Gastrocnemius medialis (tissue), 4 donors: Measurements from ENCODE around the gene SIL1. TPM values are rescaled to one million over a fixed set of nuclear protein-coding genes. Genes with fewer than 3 reads are reported as not detected.

Experiments
- ATAC-seq, 2 donors: fragments of 150-250 bp; one replicate each; pipeline ENCODE4 v1.9.1; 2016
- DNase-seq, 2 donors: peaks; one replicate each; pipeline ENCODE4 v3.0.0-alpha.2; 2019
- H3K27ac ChIP-seq, 4 donors: fragments of 200-600 bp; sonication (generic); 1 replicate in 1 of 4; 2 replicates in 3 of 4; pipeline ENCODE4 v1.5.1; 2016 to 2018; ENCODE audit warnings: mild to moderate bottlenecking in 2 of 4, moderate library complexity in 1 of 4
- H3K27me3 ChIP-seq, 3 donors: fragments of 200-600 bp; sonication (generic) in 2 of 3; 1 replicate in 1 of 3; 2 replicates in 2 of 3; pipeline versions ENCODE4 v1.5.1 to v1.6.0; 2016 to 2019; ENCODE audit warnings: mild to moderate bottlenecking in 1 of 3, moderate library complexity in 1 of 3
- H3K36me3 ChIP-seq, 2 donors: fragments of 200-600 bp; sonication (generic) in 1 of 2; one replicate each; pipeline ENCODE4 v1.5.1; 2017 to 2018
- H3K4me1 ChIP-seq, 2 donors: fragments of 200-600 bp; sonication (generic) in 1 of 2; one replicate each; pipeline ENCODE4 v1.5.1; 2016 to 2017; ENCODE audit warnings: mild to moderate bottlenecking in 2 of 2
- H3K4me3 ChIP-seq, 4 donors: fragments of 200-600 bp; sonication (generic) in 3 of 4; 1 replicate in 1 of 4; 2 replicates in 3 of 4; pipeline ENCODE4 v1.5.1; 2016 to 2019; ENCODE audit warnings: mild to moderate bottlenecking in 2 of 4
- H3K9me3 ChIP-seq, 3 donors: fragments of 200-600 bp; sonication (generic) in 2 of 3; 1 replicate in 1 of 3; 2 replicates in 2 of 3; pipeline ENCODE4 v1.5.1; 2016 to 2019
- POLR2A ChIP-seq, 2 donors: fragments of 450-650 bp; IDR thresholded peaks; one replicate each; pipeline ENCODE4 v1.6.1; 2017; ENCODE audit warnings: antibody characterized with exemption in 2 of 2, mild to moderate bottlenecking in 2 of 2, moderate library complexity in 2 of 2
- in situ Hi-C, 4 donors: fragments of 200-750 bp; cut with MboI; loops; one replicate each; pipeline versions ENCODE4 v1.15.0 to v1.8.0; 2017; ENCODE audit warnings: low sequenced_read_pairs in 4 of 4
- intact Hi-C: fragments of 100-400 bp; cut with DNase I; formaldehyde crosslinking; loops from one replicate; pipeline ENCODE4 v1.15.1; 2023; ENCODE audit warnings: low total_unique reads
- total RNA-seq, 4 donors: library from RNA; depleted of rRNA; stranded (reverse); fragments of >200 nt; gene quantifications; one replicate each; pipeline versions ENCODE4 v1.1.0 to v1.2.3, GENCODE V29; 2016
- TF ChIP-seq, protein P1 (sequence below), 5 experiments: fragments of 450-650 bp in 3 of 5; fragments of 200-600 bp in 2 of 5; sonication (generic) in 2 of 5; IDR thresholded peaks in 4 of 5; conservative IDR thresholded peaks in 1 of 5; 1 replicate in 4 of 5; 2 replicates in 1 of 5; pipeline ENCODE4 v1.5.1; 2016 to 2019; ENCODE audit warnings: antibody characterized with exemption in 5 of 5, mild to moderate bottlenecking in 3 of 5, moderate library complexity in 3 of 5

Gene SIL1
- total RNA-seq, 4 donors from 2014 or later, result 36.6 to 52.6 (median 48.2) TPM

DNA sequence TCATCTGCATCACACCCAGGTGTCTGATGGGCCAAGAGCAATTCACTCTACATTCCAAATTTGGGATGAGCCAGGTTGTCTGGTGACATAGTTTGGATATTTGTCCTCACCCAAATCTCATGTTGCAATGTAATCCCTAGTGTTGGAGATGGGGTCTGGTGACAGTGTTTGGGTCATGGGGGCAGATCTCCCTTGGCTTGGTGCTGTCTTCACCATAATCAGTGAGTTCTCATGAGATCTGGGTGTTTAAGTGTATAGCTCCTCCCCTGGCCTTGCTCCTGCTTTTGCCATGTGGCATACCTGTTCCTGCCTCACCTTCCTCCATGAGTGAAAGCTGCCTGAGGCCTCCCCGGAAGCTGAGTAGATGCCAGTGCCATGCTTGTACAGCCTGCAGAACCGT lies 7.4 kb upstream of the SIL1 start:
- H3K36me3 ChIP-seq, result no peaks in the 10 kb centered on the region
- no peak for ATAC-seq
- intact Hi-C loops (no loop called here), in situ Hi-C loops (no loop called here)
- H3K4me1 ChIP-seq, result no peaks in the 10 kb centered on the region
- no peak for DNase-seq
- no peaks in the 10 kb centered on the region for H3K27me3 ChIP-seq
- H3K27ac ChIP-seq, result no peak overlapping the region
- H3K4me3 ChIP-seq, result no peak overlapping the region
- no peak for TF ChIP-seq POLR2A (IDR thresholded peaks at IDR 0.05)
- TF ChIP-seq, protein P1, sequence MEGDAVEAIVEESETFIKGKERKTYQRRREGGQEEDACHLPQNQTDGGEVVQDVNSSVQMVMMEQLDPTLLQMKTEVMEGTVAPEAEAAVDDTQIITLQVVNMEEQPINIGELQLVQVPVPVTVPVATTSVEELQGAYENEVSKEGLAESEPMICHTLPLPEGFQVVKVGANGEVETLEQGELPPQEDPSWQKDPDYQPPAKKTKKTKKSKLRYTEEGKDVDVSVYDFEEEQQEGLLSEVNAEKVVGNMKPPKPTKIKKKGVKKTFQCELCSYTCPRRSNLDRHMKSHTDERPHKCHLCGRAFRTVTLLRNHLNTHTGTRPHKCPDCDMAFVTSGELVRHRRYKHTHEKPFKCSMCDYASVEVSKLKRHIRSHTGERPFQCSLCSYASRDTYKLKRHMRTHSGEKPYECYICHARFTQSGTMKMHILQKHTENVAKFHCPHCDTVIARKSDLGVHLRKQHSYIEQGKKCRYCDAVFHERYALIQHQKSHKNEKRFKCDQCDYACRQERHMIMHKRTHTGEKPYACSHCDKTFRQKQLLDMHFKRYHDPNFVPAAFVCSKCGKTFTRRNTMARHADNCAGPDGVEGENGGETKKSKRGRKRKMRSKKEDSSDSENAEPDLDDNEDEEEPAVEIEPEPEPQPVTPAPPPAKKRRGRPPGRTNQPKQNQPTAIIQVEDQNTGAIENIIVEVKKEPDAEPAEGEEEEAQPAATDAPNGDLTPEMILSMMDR (IDR thresholded peaks at IDR 0.05 in 4 of 5, conservative IDR thresholded peaks at IDR 0.05 in 1 of 5), result no peak
- H3K9me3 ChIP-seq, result no peaks in the 10 kb centered on the region

DNA sequence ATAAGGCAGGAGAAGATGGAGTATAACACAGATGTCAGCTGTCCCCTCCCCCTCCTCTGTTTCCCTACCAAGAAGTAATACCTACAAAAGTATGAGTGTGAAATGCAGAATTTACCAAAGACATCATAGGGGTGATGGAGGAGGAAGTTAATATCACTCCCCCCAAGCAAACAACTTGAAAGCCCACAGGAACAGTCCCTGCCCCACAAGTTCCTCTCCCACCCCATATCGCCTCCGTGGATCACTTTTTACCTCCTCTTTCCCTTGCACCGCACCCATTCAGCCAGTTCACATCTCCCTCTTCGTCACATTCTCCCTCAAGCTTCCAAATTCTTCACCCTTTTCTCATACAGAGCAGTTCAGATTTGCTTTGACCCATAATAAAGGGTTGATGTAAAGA lies 7.0 kb upstream of the SIL1 start:
- Histone ChIP-seq H3K4me1 (peaks cover 0 to under 1% of the 10 kb centered on the region in 2 donors), H3K36me3 (no peaks in the 10 kb centered on the region), H3K27ac (no peak overlapping the region), H3K4me3 (no peak overlapping the region), H3K27me3 (no peaks in the 10 kb centered on the region), H3K9me3 (no peaks in the 10 kb centered on the region)
- intact Hi-C loops (no loop called here), in situ Hi-C loops (no loop called here)
- no peak for ATAC-seq
- no peak for TF ChIP-seq POLR2A (IDR thresholded peaks at IDR 0.05)
- TF ChIP-seq, protein P1 (IDR thresholded peaks at IDR 0.05 in 4 of 5, conservative IDR thresholded peaks at IDR 0.05 in 1 of 5), result no peak
- DNase-seq, result no peak

DNA sequence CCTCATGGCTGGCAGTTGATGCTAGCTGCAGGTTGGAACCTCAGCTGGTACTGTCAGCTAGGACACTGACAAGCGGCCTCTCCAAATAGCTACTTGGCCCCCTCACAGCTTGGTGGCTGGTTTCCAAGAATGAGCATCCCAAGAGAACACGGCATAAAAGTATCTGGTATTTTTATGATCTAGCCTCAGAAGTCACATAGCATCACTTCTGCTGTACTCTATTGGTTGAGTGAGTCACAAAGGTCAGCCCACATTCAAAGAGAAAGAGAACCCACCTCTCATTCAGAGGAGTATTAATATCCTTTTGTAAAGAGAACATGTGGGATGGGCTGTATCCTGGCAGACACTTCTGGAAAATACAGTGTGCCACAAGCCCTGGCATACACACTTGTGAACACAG lies 6.0 kb upstream of the SIL1 start:
- no peak for ATAC-seq
- peaks cover 0 to 8% of the 10 kb centered on the region in 2 donors for H3K4me1 ChIP-seq
- no peaks in the 10 kb centered on the region for H3K36me3 ChIP-seq
- no peak overlapping the region for H3K4me3 ChIP-seq
- in situ Hi-C loops, result no loop called here
- intact Hi-C loops, result no loop called here
- no peak for DNase-seq
- no peaks in the 10 kb centered on the region for H3K9me3 ChIP-seq
- no peak overlapping the region for H3K27ac ChIP-seq
- TF ChIP-seq, protein P1 (IDR thresholded peaks at IDR 0.05 in 4 of 5, conservative IDR thresholded peaks at IDR 0.05 in 1 of 5), result no peak
- no peak for TF ChIP-seq POLR2A (IDR thresholded peaks at IDR 0.05)
- no peaks in the 10 kb centered on the region for H3K27me3 ChIP-seq

DNA sequence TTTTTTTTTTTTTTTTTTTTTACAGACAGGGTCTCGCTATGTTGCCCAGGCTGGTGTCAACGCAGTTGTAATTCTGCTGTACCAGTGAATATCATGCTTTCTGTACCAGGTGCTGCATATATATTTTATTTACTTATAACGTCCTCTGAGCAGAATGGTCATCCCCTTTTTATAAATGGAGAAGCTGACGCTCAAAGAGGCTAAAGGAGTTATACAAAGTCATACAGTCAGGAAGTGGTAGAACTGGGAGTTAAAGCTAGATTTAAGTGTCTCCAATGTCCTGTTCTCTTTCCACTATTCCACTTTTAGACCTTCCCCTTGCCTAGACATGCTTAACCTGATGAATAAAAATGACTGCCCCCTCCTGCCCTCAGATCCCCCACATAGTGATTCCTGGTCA lies 1.2 kb upstream of the SIL1 start:
- ATAC-seq, result no peak
- DNase-seq, result no peak
- Histone ChIP-seq H3K27me3 (no peaks in the 10 kb centered on the region), H3K4me1 (peaks cover 11 to 16% of the 10 kb centered on the region in 2 donors), H3K4me3 (no peak overlapping the region), H3K27ac (peak overlapping the region; percentile 94 to 98 (median 97)), H3K9me3 (no peaks in the 10 kb centered on the region), H3K36me3 (no peaks in the 10 kb centered on the region)
- TF ChIP-seq POLR2A (IDR thresholded peaks at IDR 0.05), result no peak
- TF ChIP-seq, protein P1 (IDR thresholded peaks at IDR 0.05 in 4 of 5, conservative IDR thresholded peaks at IDR 0.05 in 1 of 5), result no peak
- in situ Hi-C loops, result no loop called here
- intact Hi-C loops, result loop anchor here (2.0 to 5.0 kb wide), 3 partner anchors 61 to 445 kb away; no protein-coding TSS in a partner anchor
